SK-N-SH (cell line): ENCODE measurements around the gene FAM83D. TPM values are rescaled to one million over a fixed set of nuclear protein-coding genes. Genes with fewer than 3 reads are reported as not detected.

Source experiments
- CTCF ChIA-PET: fragments of 300-600, 350-600 bp; formaldehyde crosslinking; extraction: SDS; loops from one replicate; lab custom pipeline; 2021; lab: Yijun Ruan, JAX
- POLR2A ChIA-PET: fragments of 350-600 bp; sonication (Branson Sonifier 250); formaldehyde crosslinking; extraction: SDS; loops from one replicate; lab custom pipeline; 2020; ENCODE audit warnings: antibody characterized with exemption, inconsistent platforms; lab: Yijun Ruan, JAX
- DNase-seq: peaks from one replicate; pipeline ENCODE4 v3.0.0; 2012
- H2AFZ ChIP-seq: fragments of 200-600 bp; sonication (generic); 2 replicates; pipeline ENCODE4 v1.8.1; 2016; ENCODE audit warnings: antibody characterized with exemption, mild to moderate bottlenecking, low read depth
- H3F3A ChIP-seq: fragments of 200-600 bp; sonication (generic); replicated peaks from 2 replicates; pipeline ENCODE3; 2016; ENCODE audit warnings: antibody characterized with exemption, mild to moderate bottlenecking; ENCODE audit not compliant: insufficient read depth
- H3K27ac ChIP-seq, 2 experiments: fragments of 200-500 bp in 1 of 2; fragments of 200-600 bp in 1 of 2; sonication (Bioruptor generic) in 1 of 2; sonication (generic), shearing (Covaris generic) in 1 of 2; 2 replicates each; pipeline versions ENCODE4 v1.5.1 to v1.6.1; 2014 to 2016; ENCODE audit warnings: low read depth in 2 of 2, inconsistent platforms in 1 of 2, low read length in 1 of 2, mild to moderate bottlenecking in 1 of 2, mixed read lengths in 1 of 2
- H3K27me3 ChIP-seq: fragments of 200-600 bp; sonication (generic), shearing (Covaris generic); 2 replicates; pipeline ENCODE4 v1.6.1; 2016; ENCODE audit warnings: mixed run types; ENCODE audit not compliant: insufficient read depth
- H3K36me3 ChIP-seq, 2 experiments: fragments of 200-500 bp in 1 of 2; fragments of 200-600 bp in 1 of 2; sonication (Bioruptor generic) in 1 of 2; sonication (generic) in 1 of 2; replicated peaks in 1 of 2; 2 replicates each; pipeline versions ENCODE3 to v1.5.1; 2014 to 2016; ENCODE audit warnings: low read length in 1 of 2, mild to moderate bottlenecking in 1 of 2; ENCODE audit not compliant: insufficient read depth in 2 of 2, control insufficient read depth in 1 of 2
- H3K4me1 ChIP-seq, 2 experiments: fragments of 200-500 bp in 1 of 2; fragments of 200-600 bp in 1 of 2; sonication (Bioruptor generic) in 1 of 2; sonication (generic), shearing (Covaris generic) in 1 of 2; 2 replicates each; pipeline versions ENCODE4 v1.5.1 to v1.6.1; 2014 to 2016; ENCODE audit warnings: low read depth in 1 of 2, low read length in 1 of 2, mixed run types in 1 of 2; ENCODE audit not compliant: insufficient read depth in 2 of 2, control insufficient read depth in 1 of 2
- H3K4me2 ChIP-seq: fragments of 200-600 bp; sonication (generic), shearing (Covaris generic); 2 replicates; pipeline ENCODE4 v1.6.1; 2017; ENCODE audit warnings: mixed run types
- H3K4me3 ChIP-seq, 2 experiments: fragments of 200-500 bp in 1 of 2; fragments of 200-600 bp in 1 of 2; sonication (Bioruptor generic) in 1 of 2; sonication (generic), shearing (Covaris generic) in 1 of 2; 2 replicates each; pipeline versions ENCODE4 v1.5.1 to v1.8.1; 2014 to 2016; ENCODE audit warnings: low read depth in 2 of 2, inconsistent platforms in 1 of 2, low read length in 1 of 2, mild to moderate bottlenecking in 1 of 2, mixed read lengths in 1 of 2, moderate library complexity in 1 of 2
- H3K79me2 ChIP-seq: fragments of 200-600 bp; sonication (generic); 2 replicates; pipeline ENCODE4 v1.8.1; 2017; ENCODE audit warnings: mild to moderate bottlenecking; ENCODE audit not compliant: insufficient read depth
- H3K9ac ChIP-seq: fragments of 200-600 bp; sonication (generic); 2 replicates; pipeline ENCODE4 v1.6.1; 2017; ENCODE audit warnings: mixed run types
- H3K9me2 ChIP-seq: fragments of 200-600 bp; sonication (generic); 2 replicates; pipeline ENCODE4 v1.6.1; 2017; ENCODE audit warnings: mixed run types
- H3K9me3 ChIP-seq: fragments of 200-600 bp; sonication (generic); 2 replicates; pipeline ENCODE4 v1.6.1; 2017; ENCODE audit warnings: mixed run types, mild to moderate bottlenecking, moderate library complexity
- H4K20me1 ChIP-seq: fragments of 200-600 bp; sonication (generic); 2 replicates; pipeline ENCODE4 v1.6.1; 2017; ENCODE audit warnings: mild to moderate bottlenecking, mixed run types; ENCODE audit not compliant: insufficient read depth
- CTCF ChIP-seq: fragments of 200-600 bp; sonication (generic); IDR thresholded peaks from 2 replicates; pipeline ENCODE4 v1.6.1; 2017; ENCODE audit warnings: antibody characterized with exemption, mild to moderate bottlenecking, moderate library complexity
- FOXJ3 ChIP-seq: sonication (generic); formaldehyde crosslinking; IDR thresholded peaks from 2 replicates; pipeline ENCODE4 v1.5.1; 2020; ENCODE audit warnings: mild to moderate bottlenecking, missing genetic modification reagents
- PBX3 ChIP-seq: IDR thresholded peaks from 2 replicates; pipeline ENCODE4; 2012
- REST ChIP-seq: IDR thresholded peaks from 2 replicates; pipeline ENCODE4 v1.6.1; 2012; ENCODE audit warnings: mild to moderate bottlenecking, low read depth, low read length, moderate library complexity
- RXRA ChIP-seq: IDR thresholded peaks from 2 replicates; pipeline ENCODE4 v1.4.0; 2012; ENCODE audit warnings: low read depth, mild to moderate bottlenecking, borderline replicate concordance
- SMC3 ChIP-seq: IDR thresholded peaks from 2 replicates; pipeline ENCODE4 v1.6.1; 2012; ENCODE audit warnings: low read depth, low read length, improper control_type of control experiment
- WGBS: methylation state at CpG from one replicate; pipeline ENCODE4 v1.1.6; 2017; ENCODE audit warnings: low lambda C conversion rate; 5-methylcytosine and 5-hydroxymethylcytosine counted together
- polyA plus RNA-seq, 3 experiments: library from polyadenylated mRNA; depleted of rRNA; stranded (reverse); fragments of >200 nt; gene quantifications; 2 replicates each; pipeline ENCODE4 v1.2.3, GENCODE V29; 2012

FAM83D gene
- polyA plus RNA-seq, 1 of the 3 experiments (the other 2 are of a cell fraction) = 21.5 TPM

GRCh38 chr20:38940644-38941043 lies 14.4 kb downstream of the FAM83D start (continued):
- TF ChIP-seq REST (no peak), PBX3 (no peak), FOXJ3 (CRISPR knock-in tag) (no peak)

GRCh38 chr20:38941726-38942389 lies 15.6 kb downstream of the FAM83D start:
- 98% methylated on average over 5 of the region's 5 CpGs for WGBS
- Histone ChIP-seq H3K79me2 (peaks cover 93% of the 10 kb centered on the region), H2AFZ (no peak overlapping the region)

More at GRCh38 chr20:38941726-38942389, 15.6 kb downstream of the FAM83D start:
- CTCF ChIA-PET = interaction anchor here (0.7 to 2.0 kb wide), 5 partner anchors 12 to 108 kb away, joined by 3 to 8 read pairs (median 7); partner anchors contain the start of gene FAM83D
- no peak for DNase-seq
- H3K36me3 ChIP-seq = peaks cover 14 to 20% of the 10 kb centered on the region in 2 experiments
- no peak overlapping the region for H3K4me3 ChIP-seq
- no peaks in the 10 kb centered on the region for H3F3A ChIP-seq
- H3K4me2 ChIP-seq = no peak overlapping the region
- no peaks in the 10 kb centered on the region for H3K4me1 ChIP-seq
- H3K9ac ChIP-seq = no peak overlapping the region
- H3K27me3 ChIP-seq = no peaks in the 10 kb centered on the region
- H3K9me2 ChIP-seq = no peaks in the 10 kb centered on the region
- peaks cover 22% of the 10 kb centered on the region; the same call in 1 of the 2 replicates for H4K20me1 ChIP-seq
- TF ChIP-seq SMC3 (no peak), CTCF (peak; percentile 16; the same call in 1 of the 2 replicates), RXRA (no peak)
- TF ChIP-seq, all 33 proteins: peak for 1
- POLR2A ChIA-PET = no interaction called here
- no peak overlapping the region for H3K27ac ChIP-seq
- H3K9me3 ChIP-seq = no peaks in the 10 kb centered on the region
